Karpas-422 (cell line): ENCODE results near the gene SYNGR4. TPM values are rescaled to one million over a fixed set of nuclear protein-coding genes. Genes with fewer than 3 reads are reported as not detected.
"Not testable (repeated sequence)": the region's sequence is repeated elsewhere in the genome, so short reads cannot be mapped to it uniquely, and the experiment has no call there.

ENCODE experiments used
- DNase-seq: peaks from one replicate; pipeline ENCODE4 v3.0.0-alpha.2; 2015
- H2AFZ ChIP-seq: fragments of 200-600 bp; sonication (generic); 2 replicates; pipeline ENCODE4 v1.6.1; 2014; ENCODE audit warnings: antibody characterized with exemption, low read length, mixed read lengths
- H3K27ac ChIP-seq: fragments of 200-600 bp; sonication (generic); 2 replicates; pipeline ENCODE4 v1.5.1; 2014; ENCODE audit warnings: mild to moderate bottlenecking, low read length, moderate library complexity
- H3K27me3 ChIP-seq: fragments of 200-600 bp; sonication (generic); 2 replicates; pipeline ENCODE4 v1.6.1; 2014; ENCODE audit warnings: low read length, mixed read lengths
- H3K36me3 ChIP-seq: fragments of 200-600 bp; sonication (generic); 2 replicates; pipeline ENCODE4 v1.6.1; 2014; ENCODE audit warnings: low read length, mixed read lengths; ENCODE audit not compliant: insufficient read depth
- H3K4me1 ChIP-seq: fragments of 200-600 bp; sonication (generic); 2 replicates; pipeline ENCODE4 v1.6.1; 2014; ENCODE audit warnings: mild to moderate bottlenecking, low read length, mixed read lengths
- H3K4me2 ChIP-seq: fragments of 200-600 bp; sonication (generic); 2 replicates; pipeline ENCODE4 v1.6.1; 2014; ENCODE audit warnings: low read length, low read depth, mild to moderate bottlenecking; ENCODE audit not compliant: poor library complexity, severe bottlenecking
- H3K4me3 ChIP-seq: fragments of 200-600 bp; sonication (generic); 2 replicates; pipeline ENCODE4 v1.5.1; 2014; ENCODE audit warnings: mild to moderate bottlenecking, antibody characterized with exemption, low read length, mixed read lengths
- H3K79me2 ChIP-seq: fragments of 200-600 bp; sonication (generic); 2 replicates; pipeline ENCODE4 v1.6.1; 2014; ENCODE audit warnings: mild to moderate bottlenecking, low read length, mixed read lengths
- H3K9ac ChIP-seq: fragments of 200-600 bp; sonication (generic); 2 replicates; pipeline ENCODE4 v1.6.0; 2014; ENCODE audit warnings: low read length
- H3K9me2 ChIP-seq: fragments of 200-600 bp; sonication (generic), shearing (Covaris generic); replicated peaks from 2 replicates; pipeline ENCODE4 v1.6.0; 2014; ENCODE audit warnings: mild to moderate bottlenecking, low read length, moderate library complexity; ENCODE audit not compliant: insufficient read depth
- H3K9me3 ChIP-seq: fragments of 300-700, 200-600 bp; sonication (generic); 2 replicates; pipeline ENCODE4 v1.6.1; 2014; ENCODE audit warnings: low read length, mixed read lengths
- H4K20me1 ChIP-seq: fragments of 200-600 bp; sonication (generic); 2 replicates; pipeline ENCODE4 v1.6.1; 2014; ENCODE audit warnings: mild to moderate bottlenecking, antibody characterized with exemption, low read length, low read depth; ENCODE audit not compliant: insufficient read depth
- total RNA-seq: library from RNA; depleted of rRNA; stranded (reverse); fragments of >200 nt; shearing (Covaris generic); gene quantifications from 2 replicates; pipeline ENCODE4 v1.2.3, GENCODE V29; 2014; ENCODE audit warnings: low replicate concordance; rRNA removed

The SYNGR4 gene, protein sequence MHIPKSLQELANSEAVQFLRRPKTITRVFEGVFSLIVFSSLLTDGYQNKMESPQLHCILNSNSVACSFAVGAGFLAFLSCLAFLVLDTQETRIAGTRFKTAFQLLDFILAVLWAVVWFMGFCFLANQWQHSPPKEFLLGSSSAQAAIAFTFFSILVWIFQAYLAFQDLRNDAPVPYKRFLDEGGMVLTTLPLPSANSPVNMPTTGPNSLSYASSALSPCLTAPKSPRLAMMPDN
- total RNA-seq, result not detected in 2 replicates

DNA sequence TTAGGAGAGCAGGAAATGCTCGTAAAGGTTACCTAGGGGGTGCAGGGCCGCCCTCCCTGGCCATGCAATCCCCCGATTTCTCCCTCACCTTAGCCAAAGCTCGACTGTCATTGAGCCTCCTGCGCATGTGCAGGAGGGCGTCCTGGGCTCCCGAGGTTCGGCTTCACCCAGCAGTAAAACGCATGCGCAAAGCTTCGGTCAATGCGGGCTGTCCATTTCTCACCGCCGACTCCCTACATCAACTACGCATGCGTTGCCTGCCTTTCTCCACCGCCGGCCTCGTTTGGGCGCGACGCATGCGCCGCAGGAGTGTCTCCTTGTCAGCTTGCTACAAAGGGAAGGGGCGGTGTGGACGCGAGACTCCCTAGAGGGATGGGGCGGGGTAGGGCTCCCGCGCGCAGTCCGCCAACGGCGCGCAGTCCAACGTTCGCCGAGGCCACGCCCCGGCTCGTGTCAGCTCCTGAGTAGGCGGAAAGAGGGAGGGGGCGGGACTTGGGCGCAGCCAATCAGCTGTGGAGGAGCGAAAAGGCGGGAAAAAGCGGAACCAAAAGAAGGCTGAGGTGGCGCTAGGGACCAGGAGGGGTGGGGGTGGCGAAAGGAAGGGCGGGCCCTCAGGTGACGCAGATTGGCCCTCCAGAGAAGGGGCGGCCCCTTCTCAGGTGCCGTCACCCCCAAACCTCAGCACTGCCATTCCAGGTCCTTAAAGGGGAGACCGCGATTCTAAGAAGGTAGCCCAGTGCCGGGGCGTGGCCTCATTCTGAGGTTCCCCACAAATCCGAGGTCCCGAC, at the start of gene SYNGR4, which contains the start of gene TMEM143:
Gene SYNGR4 (plus strand): TSS at position 558 of the 788 bp plus-strand sequence. CDS start 1,476 bp downstream, outside the sequence.
Gene TMEM143 (minus strand): TSS at position 131 of the 788 bp plus-strand sequence. CDS start 20 bp downstream, at position 111.
- Histone ChIP-seq H3K4me2 (peak within 1 kb of the TSS; percentile 93), H3K9me3 (no peaks in the 10 kb centered on the region), H3K9me2 (no peaks in the 10 kb centered on the region), H3K4me1 (peaks cover 19% of the 10 kb centered on the region), H3K27me3 (no peaks in the 10 kb centered on the region), H3K36me3 (no peaks in the 10 kb centered on the region), H4K20me1 (no peaks in the 10 kb centered on the region), H3K4me3 (peak within 1 kb of the TSS; percentile 84), H3K9ac (peak within 1 kb of the TSS; percentile 91), H2AFZ (peak within 1 kb of the TSS; percentile 93), H3K27ac (peak within 1 kb of the TSS; percentile 79), H3K79me2 (no peaks in the 10 kb centered on the region)
- DNase-seq, result peak; percentile 100

DNA sequence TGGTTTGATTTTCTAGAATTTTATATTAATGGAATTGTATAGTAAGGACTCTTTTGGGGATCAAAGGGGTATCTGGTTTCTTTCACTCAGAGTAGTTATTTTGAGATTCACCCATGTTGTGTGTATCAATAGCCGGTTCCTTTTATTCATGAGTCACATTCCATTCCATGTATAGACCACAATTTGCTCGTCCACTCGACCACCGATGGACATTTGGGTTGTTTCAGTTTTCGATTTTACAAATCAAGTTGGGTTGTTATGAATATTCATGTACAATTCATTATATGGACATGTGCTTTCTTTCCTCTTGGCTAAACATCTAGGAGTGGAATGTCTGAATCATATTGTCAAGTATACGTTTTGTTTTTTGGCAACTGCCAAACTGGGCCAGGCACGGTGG, 48.5 kb upstream of the SYNGR4 start:
- Histone ChIP-seq H3K79me2 (no peaks in the 10 kb centered on the region), H4K20me1 (no peaks in the 10 kb centered on the region), H3K9ac (no peak overlapping the region), H3K27ac (no peak overlapping the region), H2AFZ (no peak overlapping the region), H3K9me3 (no peaks in the 10 kb centered on the region), H3K4me3 (no peak overlapping the region), H3K4me2 (no peak overlapping the region), H3K9me2 (no peaks in the 10 kb centered on the region), H3K4me1 (peaks cover 6% of the 10 kb centered on the region), H3K36me3 (no peaks in the 10 kb centered on the region), H3K27me3 (no peaks in the 10 kb centered on the region)
- no peak for DNase-seq

DNA sequence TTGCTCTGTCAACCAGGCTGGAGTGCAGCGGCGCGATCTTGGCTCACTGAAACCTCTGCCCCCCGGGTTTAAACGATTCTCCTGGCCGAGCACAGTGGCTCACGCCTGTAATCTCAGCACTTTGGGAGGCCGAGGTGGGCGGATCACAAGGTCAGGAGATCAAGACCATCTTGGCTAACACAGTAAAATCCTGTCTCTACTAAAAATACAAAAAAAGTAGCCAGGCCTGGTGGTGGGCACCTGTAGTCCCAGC, 46.5 kb upstream of the SYNGR4 start:
- H3K27ac ChIP-seq, H3K9ac ChIP-seq, H3K9me2 ChIP-seq, H3K4me3 ChIP-seq, H3K27me3 ChIP-seq, H3K9me3 ChIP-seq, H3K79me2 ChIP-seq, DNase-seq, H3K36me3 ChIP-seq, H3K4me2 ChIP-seq, H2AFZ ChIP-seq, H4K20me1 ChIP-seq: not testable (repeated sequence)
- peaks cover 19% of the 10 kb centered on the region for H3K4me1 ChIP-seq

DNA sequence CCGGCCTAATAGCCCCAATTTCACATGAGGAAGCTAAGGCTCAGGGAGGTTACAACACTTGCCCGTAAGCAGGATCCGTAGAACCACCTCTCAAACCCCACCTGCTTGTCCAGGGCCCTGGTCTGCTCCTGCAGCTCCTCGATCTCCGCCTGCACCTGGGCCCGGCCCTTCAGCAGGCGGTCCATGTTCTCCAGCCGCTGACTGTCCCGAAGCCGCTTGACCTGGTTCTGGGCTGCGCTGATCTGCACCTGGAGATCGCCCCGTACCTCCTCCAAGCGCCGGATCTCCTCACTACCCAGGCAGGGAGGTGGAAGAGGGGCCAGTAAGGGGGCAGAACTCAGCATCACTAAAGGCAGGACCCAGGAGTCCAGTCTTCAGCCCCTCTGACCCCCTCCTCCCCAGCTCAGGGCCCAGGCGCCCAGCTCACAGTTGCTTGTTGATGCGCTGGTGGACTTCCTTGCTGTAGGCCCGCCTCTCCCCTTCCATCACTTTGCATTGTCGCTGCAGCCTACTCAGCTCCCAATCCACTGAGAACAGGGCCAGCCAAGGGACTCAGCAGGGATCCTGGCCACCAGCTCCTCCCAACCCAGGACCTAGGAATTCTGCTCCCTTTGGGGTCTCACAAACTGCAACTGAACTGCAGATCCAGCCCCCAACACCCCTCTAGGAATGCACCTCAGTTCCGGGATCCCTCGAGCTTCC, 45.7 kb upstream of the SYNGR4 start:
- Histone ChIP-seq H3K9me2 (no peaks in the 10 kb centered on the region), H3K9ac (no peak overlapping the region), H4K20me1 (no peaks in the 10 kb centered on the region), H3K4me2 (no peak overlapping the region), H3K36me3 (no peaks in the 10 kb centered on the region), H3K27ac (no peak overlapping the region), H3K4me1 (peaks cover 22% of the 10 kb centered on the region), H2AFZ (no peak overlapping the region), H3K4me3 (no peak overlapping the region), H3K9me3 (no peaks in the 10 kb centered on the region), H3K79me2 (no peaks in the 10 kb centered on the region), H3K27me3 (no peaks in the 10 kb centered on the region)
- DNase-seq, result no peak

DNA sequence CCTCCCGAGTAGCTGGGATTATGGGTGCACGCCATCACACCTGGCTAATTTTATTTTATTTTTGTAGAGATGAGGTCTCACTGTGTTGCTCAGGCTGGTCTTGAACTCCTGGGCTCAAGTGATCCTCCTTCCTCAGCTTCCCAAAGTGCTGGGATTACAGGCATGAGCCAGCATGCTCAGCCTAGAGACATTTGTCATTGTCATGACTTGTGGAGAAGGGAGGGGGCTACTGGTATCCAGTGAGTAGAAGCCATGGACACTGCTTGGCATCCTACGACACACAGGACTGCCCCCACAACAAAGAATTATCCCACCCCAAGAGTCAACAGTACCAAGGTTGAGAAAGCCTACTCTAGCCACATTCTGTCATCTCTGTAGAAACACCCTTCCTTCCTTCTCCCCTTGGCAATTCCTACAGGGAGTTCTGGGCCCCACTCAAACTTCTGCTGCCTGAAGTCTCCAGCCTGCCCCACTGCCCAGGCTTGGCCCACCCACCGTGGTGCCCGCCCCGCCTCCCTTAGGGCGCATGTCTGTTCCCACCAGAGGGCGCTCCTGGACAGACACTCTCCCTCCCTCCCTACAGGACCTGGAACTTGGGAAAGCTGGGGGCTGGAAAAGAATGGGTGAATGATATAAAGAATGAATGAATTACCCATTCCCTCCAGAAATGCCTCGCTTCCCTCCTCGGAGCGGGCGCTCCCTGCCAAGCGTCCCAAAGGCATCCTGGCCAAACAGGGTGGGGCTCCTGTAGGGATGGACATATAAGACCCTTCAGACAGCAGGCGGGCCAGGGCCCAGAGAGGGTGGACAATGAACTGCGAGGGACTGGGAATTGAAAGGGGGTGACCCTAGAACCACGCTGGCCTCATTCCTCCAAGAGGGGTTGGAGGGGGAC, 44.3 kb upstream of the SYNGR4 start:
- peak overlapping the region; percentile 19 for H3K4me2 ChIP-seq
- DNase-seq, result peak; percentile 86
- no peaks in the 10 kb centered on the region for H3K27me3 ChIP-seq
- no peaks in the 10 kb centered on the region for H3K9me3 ChIP-seq
- H3K4me1 ChIP-seq, result peaks cover 23% of the 10 kb centered on the region
- H3K9ac ChIP-seq, result 0 out of 2 replicates have a peak overlapping the region, but pooled peaks have one; percentile 13
- no peaks in the 10 kb centered on the region for H4K20me1 ChIP-seq
- H3K27ac ChIP-seq, result no peak overlapping the region
- H3K79me2 ChIP-seq, result no peaks in the 10 kb centered on the region
- H3K36me3 ChIP-seq, result no peaks in the 10 kb centered on the region
- H3K9me2 ChIP-seq, result no peaks in the 10 kb centered on the region
- H3K4me3 ChIP-seq, result no peak overlapping the region
- peak overlapping the region; percentile 67; the same call in 1 of the 2 replicates for H2AFZ ChIP-seq

DNA sequence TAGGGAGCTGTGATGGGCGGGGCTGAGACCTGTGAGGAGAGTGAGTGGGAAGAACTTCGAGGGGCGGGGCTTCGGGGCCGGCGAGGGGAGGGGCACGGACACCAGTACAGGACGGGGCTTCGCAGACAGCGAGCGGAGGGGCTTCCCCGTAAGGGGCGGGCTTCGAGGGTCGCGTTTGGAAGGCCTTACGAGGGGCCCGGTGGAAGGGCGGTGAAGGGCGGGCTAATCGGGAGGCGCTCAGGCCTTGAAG, 42.9 kb upstream of the SYNGR4 start:
- Histone ChIP-seq H3K9ac (peak overlapping the region; percentile 93), H3K36me3 (no peaks in the 10 kb centered on the region), H4K20me1 (no peaks in the 10 kb centered on the region)

DNA sequence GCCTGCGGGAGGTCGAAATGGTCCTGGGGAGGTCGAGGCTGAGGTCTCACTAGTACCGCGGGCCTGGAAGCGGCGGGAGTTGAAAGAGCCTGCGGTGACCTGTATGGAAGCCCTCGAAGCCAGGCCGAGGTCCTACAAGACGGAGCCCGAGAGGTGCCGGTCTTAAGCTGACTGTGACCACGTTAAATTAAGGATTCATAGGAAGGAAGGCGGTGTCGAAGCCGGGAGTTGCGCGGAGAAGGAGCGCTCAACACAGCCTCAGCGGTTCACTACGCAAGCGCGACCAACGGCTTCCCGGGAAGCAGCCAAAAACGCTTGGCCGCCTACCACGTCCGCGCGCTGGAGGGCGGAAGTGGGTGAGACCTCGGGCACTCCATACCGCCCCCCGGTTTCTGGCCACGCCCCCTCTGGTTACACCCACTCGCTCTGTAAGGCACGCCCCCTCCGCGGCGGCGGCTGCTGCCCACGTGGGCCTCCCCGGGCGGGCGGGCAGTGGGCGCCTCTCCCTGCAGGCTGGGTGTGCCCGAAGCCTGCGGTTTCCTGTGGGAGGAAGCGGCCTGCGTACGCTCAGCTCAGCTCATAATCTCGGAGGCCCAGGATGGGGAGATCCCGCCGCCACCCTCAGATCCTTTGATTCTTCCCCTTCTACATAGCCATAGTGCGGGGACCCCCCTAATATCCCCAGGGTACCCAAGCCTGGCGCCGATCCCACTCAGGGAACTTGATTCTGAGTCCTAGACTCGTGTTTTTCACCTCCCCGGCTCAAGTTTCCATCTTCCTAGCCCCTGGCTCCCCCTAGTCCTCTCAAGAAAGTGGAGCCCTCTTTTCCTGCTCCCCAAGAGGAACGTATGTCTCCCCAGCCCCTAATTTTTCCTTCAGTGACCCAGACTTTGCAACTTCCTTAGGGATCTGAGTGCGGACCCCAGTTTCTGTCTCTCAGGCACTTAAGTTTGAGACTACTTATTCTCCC, 42.3 kb upstream of the SYNGR4 start:
- Histone ChIP-seq H3K9me2 (no peaks in the 10 kb centered on the region), H3K9me3 (no peaks in the 10 kb centered on the region), H3K9ac (peak overlapping the region; percentile 93), H3K27me3 (no peaks in the 10 kb centered on the region), H3K27ac (peak overlapping the region; percentile 91), H3K4me2 (peak overlapping the region; percentile 87), H4K20me1 (no peaks in the 10 kb centered on the region), H3K36me3 (no peaks in the 10 kb centered on the region), H3K79me2 (0 out of 2 replicates have a peak, but pooled peaks cover 6% of the 10 kb centered on the region), H3K4me3 (peak overlapping the region; percentile 82), H3K4me1 (peaks cover 38% of the 10 kb centered on the region), H2AFZ (peak overlapping the region; percentile 52; the same call in 1 of the 2 replicates)
- DNase-seq, result peak; percentile 99

More for the DNA sequence above, 42.9 kb upstream of the SYNGR4 start:
- Histone ChIP-seq H2AFZ (peak overlapping the region; percentile 52; the same call in 1 of the 2 replicates), H3K79me2 (0 out of 2 replicates have a peak, but pooled peaks cover 3% of the 10 kb centered on the region), H3K9me2 (no peaks in the 10 kb centered on the region), H3K4me3 (peak overlapping the region; percentile 82), H3K4me1 (peaks cover 37% of the 10 kb centered on the region), H3K4me2 (peak overlapping the region; percentile 87), H3K9me3 (no peaks in the 10 kb centered on the region), H3K27me3 (no peaks in the 10 kb centered on the region), H3K27ac (peak overlapping the region; percentile 91)
- peak; percentile 98 for DNase-seq
